ENCODE data around the gene TMCO6.

- TF ChIP-seq CTCF (conservative IDR thresholded peaks at IDR 0.05 in 1 of 2, IDR thresholded peaks at IDR 0.05 in 1 of 2; ENCODE audit: extremely low read depth in 1 of 2, insufficient read depth in 1 of 2, low read depth in 1 of 2, low read length in 2 of 2) (no peak), EZH2 (IDR thresholded peaks at IDR 0.05; ENCODE audit: borderline replicate concordance, low read length) (no peak)
Observed at GRCh38 chr5:140605879-140606278, 33.4 kb upstream of the TMCO6 start.

Data from mammary epithelial cell (primary cell).